HepG2 (cell line): ENCODE results near the gene KDM2B. TPM values are rescaled to one million over a fixed set of nuclear protein-coding genes. Genes with fewer than 3 reads are reported as not detected.

Experiments used
- ATAC-seq: fragments of 200-7000 bp; cut with Tn5 transposase; 3 replicates; pipeline ENCODE4 v1.9.1; 2020; ENCODE audit warnings: mild to moderate bottlenecking, moderate library complexity
- BruUV-seq: library from RNA; stranded (reverse); fragments of 400-500 nt; replicated peaks from 2 replicates; lab custom pipeline; 2021; lab: Mats Ljungman, UMichigan
- CTCF ChIA-PET: fragments of 300-600 bp; formaldehyde crosslinking; extraction: SDS; loops from one replicate; lab custom pipeline; 2021; ENCODE audit warnings: low total read pairs, inconsistent platforms, low intra/inter-chr PET ratio; lab: Yijun Ruan, JAX
- POLR2A ChIA-PET: fragments of 350-600 bp; sonication (Branson Sonifier 250); formaldehyde crosslinking; loops from one replicate; lab custom pipeline; 2020; ENCODE audit warnings: antibody characterized with exemption, inconsistent platforms; lab: Yijun Ruan, JAX
- DNase-seq: peaks from one replicate; pipeline ENCODE4 v3.0.0-alpha.2; 2015; ENCODE audit warnings: low spot score
- FAIRE-seq: peaks from 3 replicates; lab custom pipeline; 2011; peaks lifted over from hg19 to GRCh38; lab: Jason Lieb, UNC
- H2AFZ ChIP-seq: one replicate; pipeline ENCODE4 v1.6.1; 2011; ENCODE audit warnings: low read length, inconsistent platforms
- H3K27ac ChIP-seq: fragments of 300-600 bp; 3 replicates; pipeline ENCODE4 v1.8.0; 2011; ENCODE audit warnings: mixed run types, mild to moderate bottlenecking, mixed read lengths, low read length, inconsistent platforms; ENCODE audit not compliant: insufficient read depth; ENCODE audit errors: extremely low read length
- H3K27me3 ChIP-seq, 2 experiments: fragments of 200-600 bp in 1 of 2; 2 replicates in 1 of 2; 3 replicates in 1 of 2; pipeline versions ENCODE4 v1.6.0 to v1.8.0; 2011; ENCODE audit warnings: low read length in 2 of 2, mild to moderate bottlenecking in 2 of 2, moderate library complexity in 2 of 2, inconsistent platforms in 1 of 2; ENCODE audit not compliant: insufficient read depth in 2 of 2, control insufficient read depth in 1 of 2
- H3K36me3 ChIP-seq, 2 experiments: fragments of 200-600 bp in 1 of 2; replicated peaks in 1 of 2; 2 replicates in 1 of 2; 3 replicates in 1 of 2; pipeline versions ENCODE4 v1.5.1 to v1.8.0; 2011; ENCODE audit warnings: low read length in 2 of 2, inconsistent platforms in 1 of 2; ENCODE audit not compliant: insufficient read depth in 2 of 2, control insufficient read depth in 1 of 2
- H3K4me1 ChIP-seq: 2 replicates; pipeline ENCODE4 v1.5.1; 2012; ENCODE audit warnings: low read length, inconsistent platforms; ENCODE audit not compliant: insufficient read depth
- H3K4me2 ChIP-seq: 2 replicates; pipeline ENCODE4 v1.6.0; 2011; ENCODE audit warnings: low read depth, low read length, inconsistent platforms
- H3K4me3 ChIP-seq, 3 experiments: fragments of 200-600 bp in 1 of 3; sonication (generic), shearing (Covaris generic) in 1 of 3; replicated peaks in 1 of 3; 2 replicates each; pipeline ENCODE4 v1.5.1; 2011 to 2016; ENCODE audit warnings: low read length in 3 of 3, inconsistent platforms in 2 of 3, low read depth in 2 of 3, mild to moderate bottlenecking in 2 of 3, control low read depth in 1 of 3, mixed read lengths in 1 of 3; ENCODE audit not compliant: insufficient read depth in 1 of 3
- H3K79me2 ChIP-seq: one replicate; pipeline ENCODE4 v1.6.1; 2011; ENCODE audit warnings: low read length, inconsistent platforms; ENCODE audit not compliant: insufficient read depth
- H3K9ac ChIP-seq: 2 replicates; pipeline ENCODE4 v1.6.0; 2011; ENCODE audit warnings: mild to moderate bottlenecking, low read depth, low read length, inconsistent platforms; ENCODE audit not compliant: insufficient read depth
- H3K9me3 ChIP-seq: 2 replicates; pipeline ENCODE4 v1.5.1; 2012; ENCODE audit warnings: mild to moderate bottlenecking, low read length
- H4K20me1 ChIP-seq: 2 replicates; pipeline ENCODE4 v1.6.0; 2011; ENCODE audit warnings: inconsistent platforms, mild to moderate bottlenecking, low read length, moderate library complexity; ENCODE audit not compliant: insufficient read depth
- BRCA1 ChIP-seq: sonication (generic); formaldehyde crosslinking; IDR thresholded peaks from 2 replicates; pipeline ENCODE4 v1.4.0; 2020; ENCODE audit warnings: missing genetic modification reagents
- HDAC6 ChIP-seq: fragments of 200-600 bp; sonication (generic); IDR thresholded peaks from 2 replicates; pipeline ENCODE4 v1.7.0; 2017; ENCODE audit warnings: mild to moderate bottlenecking, antibody characterized with exemption, low read length, low read depth
- NCOA1 ChIP-seq: sonication (generic); formaldehyde crosslinking; IDR thresholded peaks from 2 replicates; pipeline ENCODE4 v1.9.0; 2021; ENCODE audit warnings: missing genetic modification reagents
- NFKB2 ChIP-seq: sonication (generic); formaldehyde crosslinking; IDR thresholded peaks from 2 replicates; pipeline ENCODE4 v1.4.0; 2020; ENCODE audit warnings: missing genetic modification reagents, borderline replicate concordance
- SP1 ChIP-seq, 2 experiments: fragments of 450-650 bp in 1 of 2; sonication (generic) in 1 of 2; formaldehyde crosslinking in 1 of 2; IDR thresholded peaks; 2 replicates each; pipeline versions ENCODE4 v1.4.0 to v1.6.1; 2016 to 2020; ENCODE audit warnings: missing genetic modification reagents in 1 of 2
- WIZ ChIP-seq: sonication (generic); formaldehyde crosslinking; IDR thresholded peaks from 2 replicates; pipeline ENCODE4 v1.5.1; 2020; ENCODE audit warnings: mild to moderate bottlenecking, missing genetic modification reagents
- ZNF180 ChIP-seq: sonication (generic); formaldehyde crosslinking; IDR thresholded peaks from 2 replicates; pipeline ENCODE4 v1.4.0; 2020; ENCODE audit warnings: low read depth, missing genetic modification reagents, borderline replicate concordance
- ZNF235 ChIP-seq: sonication (generic); formaldehyde crosslinking; IDR thresholded peaks from 2 replicates; pipeline ENCODE4 v1.8.1; 2023; ENCODE audit warnings: mild to moderate bottlenecking, missing genetic modification reagents, borderline replicate concordance
- ZNF337 ChIP-seq: sonication (generic); formaldehyde crosslinking; IDR thresholded peaks from 2 replicates; pipeline ENCODE4 v1.5.1; 2020; ENCODE audit warnings: missing genetic modification reagents, low read depth, mild to moderate bottlenecking, borderline replicate concordance
- ZNF674 ChIP-seq: sonication (generic); formaldehyde crosslinking; IDR thresholded peaks from 2 replicates; pipeline ENCODE4 v1.5.0; 2020; ENCODE audit warnings: low read depth, mild to moderate bottlenecking, missing genetic modification reagents
- ZNF83 ChIP-seq: sonication (generic); formaldehyde crosslinking; IDR thresholded peaks from 2 replicates; pipeline ENCODE4 v1.4.0; 2020; ENCODE audit warnings: missing genetic modification reagents, mild to moderate bottlenecking, borderline replicate concordance
- ZSCAN30 ChIP-seq: sonication (generic); formaldehyde crosslinking; IDR thresholded peaks from 2 replicates; pipeline ENCODE4 v1.5.0; 2020; ENCODE audit warnings: mild to moderate bottlenecking, missing genetic modification reagents
- WGBS: methylation state at CpG from one replicate; pipeline ENCODE4 v1.1.6; 2017; ENCODE audit warnings: low lambda C conversion rate; 5-methylcytosine and 5-hydroxymethylcytosine counted together
- in situ Hi-C: cut with HindIII; loops from 2 replicates; pipeline ENCODE4 v1.10.0; 2017; ENCODE audit warnings: low pct_unique_long_range_greater_than_20kb; ENCODE audit not compliant: extremely low pct_ligation_motif_present
- intact Hi-C: fragments of 100-400 bp; cut with micrococcal nuclease; formaldehyde crosslinking; loops from one replicate; pipeline ENCODE4 v1.10.0; 2022; ENCODE audit not compliant: unreplicated experiment
- polyA plus RNA-seq, 8 experiments: library from polyadenylated mRNA; depleted of rRNA in 3 of 8; stranded (reverse) in 7 of 8; unstranded in 1 of 8; fragments of >200 nt; fragmentation: Illumina TruSeq in 4 of 8; extraction: Trizol in 4 of 8; gene quantifications; 2 replicates each; pipeline versions ENCODE4 v1.2.1 to v1.2.3, GENCODE V29; 2011 to 2016; ENCODE audit warnings: low read depth in 4 of 8, missing spikeins in 1 of 8, mixed read lengths in 1 of 8; ENCODE audit not compliant: insufficient read depth in 1 of 8
- total RNA-seq, 5 experiments: library from RNA; depleted of rRNA; stranded (reverse); fragments of >200 nt; fragmentation: Illumina TruSeq; extraction: Trizol; gene quantifications; 2 replicates each; pipeline ENCODE4 v1.2.3, GENCODE V29; 2016; ENCODE audit warnings: low read depth in 1 of 5
- TF ChIP-seq, protein P1 (sequence below): sonication (generic); formaldehyde crosslinking; IDR thresholded peaks from 2 replicates; pipeline ENCODE4 v1.4.0; 2020; ENCODE audit warnings: missing genetic modification reagents
- TF ChIP-seq, protein P2 (sequence below): sonication (generic); formaldehyde crosslinking; IDR thresholded peaks from 2 replicates; pipeline ENCODE4 v1.5.1; 2020; ENCODE audit warnings: mild to moderate bottlenecking, missing genetic modification reagents
- TF ChIP-seq, protein P3 (sequence below): sonication (generic); formaldehyde crosslinking; conservative IDR thresholded peaks from 2 replicates; pipeline ENCODE4 v1.8.0; 2022; ENCODE audit warnings: missing genetic modification reagents

KDM2B gene
- total and polyA plus RNA-seq, 2 of the 13 experiments (the other 11 are each of a cell fraction or from before 2014, with no cell fraction given): 17.5 to 26.1 TPM

DNA sequence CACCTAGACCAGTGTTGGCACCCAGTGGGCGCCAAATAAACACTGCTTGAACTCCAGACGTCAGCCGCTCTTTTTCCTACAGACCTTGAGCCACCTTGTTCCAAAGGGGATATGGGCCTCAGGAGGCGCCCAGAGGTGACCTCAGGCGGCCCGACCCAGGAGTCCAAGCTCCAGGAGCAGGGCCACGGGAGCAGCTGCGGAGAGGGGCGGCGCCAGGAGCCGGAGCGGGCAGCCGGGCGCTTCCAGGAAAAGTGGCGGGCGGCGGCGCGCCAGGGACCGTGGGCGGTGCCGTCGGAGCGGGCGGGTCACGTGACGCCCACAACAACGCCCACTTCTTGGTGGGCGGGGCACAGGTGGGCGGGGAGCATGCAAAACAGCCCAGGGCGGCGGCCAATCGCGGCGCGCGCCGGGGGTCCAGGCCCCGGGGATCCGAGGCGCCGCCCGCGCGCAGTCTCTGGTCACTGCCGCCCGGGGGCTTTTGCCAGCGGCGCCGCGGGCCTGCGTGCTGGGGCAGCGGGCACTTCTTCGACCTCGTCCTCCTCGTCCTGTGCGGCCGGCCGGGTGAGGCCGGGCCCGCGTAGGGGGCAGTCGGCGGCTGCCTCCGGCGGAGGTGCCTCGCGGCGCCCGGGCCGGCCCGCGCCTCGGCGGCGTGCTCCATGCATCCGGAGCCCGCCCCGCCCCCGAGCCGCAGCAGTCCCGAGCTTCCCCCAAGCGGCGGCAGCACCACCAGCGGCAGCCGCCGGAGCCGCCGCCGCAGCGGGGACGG is 45.4 kb upstream of the KDM2B start, which contains the start of gene ORAI1:
Gene ORAI1 (plus strand): TSS at position 444 of the 766 bp plus-strand sequence.
- H4K20me1 ChIP-seq: no peaks in the 10 kb centered on the region; the same call in 1 of the 2 replicates
- H3K9me3 ChIP-seq: no peaks in the 10 kb centered on the region
- H3K4me2 ChIP-seq: peak within 1 kb of the TSS; percentile 91
- peaks cover 59% of the 10 kb centered on the region for H3K4me1 ChIP-seq
- H3K79me2 ChIP-seq: peaks cover 9% of the 10 kb centered on the region
- ATAC-seq (peak; percentile 80), FAIRE-seq (no peak), DNase-seq (peak; percentile 81)
- H3K27me3 ChIP-seq: no peaks in the 10 kb centered on the region
- H2AFZ ChIP-seq: no peak within 1 kb of the TSS
- ChIA-PET CTCF (no interaction called here), POLR2A (interaction anchor here (0.7 to 2.5 kb wide), 14 partner anchors 9 to 274 kb away, joined by 3 to 14 read pairs (median 6); partner anchors contain the start of genes ANAPC5 and KDM2B)
- WGBS: 3% methylated on average over 12 of the region's 92 CpGs
- no TSS peak for BruUV-seq
- in situ Hi-C loops: loop anchor here (5.0 kb wide), 1 partner anchor 74 kb away; no protein-coding TSS in a partner anchor
- H3K36me3 ChIP-seq: no peaks in the 10 kb centered on the region
- peak within 1 kb of the TSS; percentile 82 for H3K27ac ChIP-seq
- intact Hi-C loops: loop anchor here (2.0 kb wide), 1 partner anchor 45 kb away; the partner anchor contains the start of gene KDM2B
- peak within 1 kb of the TSS; percentile 62 to 78 (median 70) for H3K4me3 ChIP-seq
- peak within 1 kb of the TSS; percentile 80 for H3K9ac ChIP-seq
- TF ChIP-seq ZNF337 (CRISPR knock-in tag): no peak
- no peak for TF ChIP-seq ZNF83 (CRISPR knock-in tag)
- TF ChIP-seq SP1 (IDR thresholded peaks at IDR 0.05): no peak
- TF ChIP-seq SP1 (CRISPR knock-in tag; IDR thresholded peaks at IDR 0.05): peak; percentile 96
- TF ChIP-seq NFKB2: peak; percentile 92; the same call in 1 of the 2 replicates
- TF ChIP-seq HDAC6: no peak
- TF ChIP-seq, protein P1, sequence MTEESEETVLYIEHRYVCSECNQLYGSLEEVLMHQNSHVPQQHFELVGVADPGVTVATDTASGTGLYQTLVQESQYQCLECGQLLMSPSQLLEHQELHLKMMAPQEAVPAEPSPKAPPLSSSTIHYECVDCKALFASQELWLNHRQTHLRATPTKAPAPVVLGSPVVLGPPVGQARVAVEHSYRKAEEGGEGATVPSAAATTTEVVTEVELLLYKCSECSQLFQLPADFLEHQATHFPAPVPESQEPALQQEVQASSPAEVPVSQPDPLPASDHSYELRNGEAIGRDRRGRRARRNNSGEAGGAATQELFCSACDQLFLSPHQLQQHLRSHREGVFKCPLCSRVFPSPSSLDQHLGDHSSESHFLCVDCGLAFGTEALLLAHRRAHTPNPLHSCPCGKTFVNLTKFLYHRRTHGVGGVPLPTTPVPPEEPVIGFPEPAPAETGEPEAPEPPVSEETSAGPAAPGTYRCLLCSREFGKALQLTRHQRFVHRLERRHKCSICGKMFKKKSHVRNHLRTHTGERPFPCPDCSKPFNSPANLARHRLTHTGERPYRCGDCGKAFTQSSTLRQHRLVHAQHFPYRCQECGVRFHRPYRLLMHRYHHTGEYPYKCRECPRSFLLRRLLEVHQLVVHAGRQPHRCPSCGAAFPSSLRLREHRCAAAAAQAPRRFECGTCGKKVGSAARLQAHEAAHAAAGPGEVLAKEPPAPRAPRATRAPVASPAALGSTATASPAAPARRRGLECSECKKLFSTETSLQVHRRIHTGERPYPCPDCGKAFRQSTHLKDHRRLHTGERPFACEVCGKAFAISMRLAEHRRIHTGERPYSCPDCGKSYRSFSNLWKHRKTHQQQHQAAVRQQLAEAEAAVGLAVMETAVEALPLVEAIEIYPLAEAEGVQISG: peak; percentile 58
- TF ChIP-seq, protein P2, sequence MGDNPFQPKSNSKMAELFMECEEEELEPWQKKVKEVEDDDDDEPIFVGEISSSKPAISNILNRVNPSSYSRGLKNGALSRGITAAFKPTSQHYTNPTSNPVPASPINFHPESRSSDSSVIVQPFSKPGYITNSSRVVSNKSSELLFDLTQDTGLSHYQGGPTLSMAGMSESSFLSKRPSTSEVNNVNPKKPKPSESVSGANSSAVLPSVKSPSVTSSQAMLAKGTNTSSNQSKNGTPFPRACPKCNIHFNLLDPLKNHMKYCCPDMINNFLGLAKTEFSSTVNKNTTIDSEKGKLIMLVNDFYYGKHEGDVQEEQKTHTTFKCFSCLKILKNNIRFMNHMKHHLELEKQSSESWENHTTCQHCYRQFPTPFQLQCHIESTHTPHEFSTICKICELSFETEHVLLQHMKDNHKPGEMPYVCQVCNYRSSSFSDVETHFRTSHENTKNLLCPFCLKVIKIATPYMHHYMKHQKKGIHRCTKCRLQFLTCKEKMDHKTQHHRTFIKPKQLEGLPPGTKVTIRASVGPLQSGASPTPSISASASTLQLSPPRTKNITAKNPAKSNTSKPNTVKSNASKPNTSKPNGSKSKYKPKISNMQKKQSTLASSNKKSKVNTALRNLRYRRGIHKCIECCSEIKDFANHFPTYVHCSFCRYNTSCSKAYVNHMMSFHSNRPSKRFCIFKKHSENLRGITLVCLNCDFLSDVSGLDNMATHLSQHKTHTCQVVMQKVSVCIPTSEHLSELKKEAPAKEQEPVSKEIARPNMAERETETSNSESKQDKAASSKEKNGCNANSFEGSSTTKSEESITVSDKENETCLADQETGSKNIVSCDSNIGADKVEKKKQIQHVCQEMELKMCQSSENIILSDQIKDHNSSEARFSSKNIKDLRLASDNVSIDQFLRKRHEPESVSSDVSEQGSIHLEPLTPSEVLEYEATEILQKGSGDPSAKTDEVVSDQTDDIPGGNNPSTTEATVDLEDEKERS (CRISPR knock-in tag): no peak
- TF ChIP-seq ZNF674 (CRISPR knock-in tag): no peak
- no peak for TF ChIP-seq BRCA1 (CRISPR knock-in tag)
- no peak for TF ChIP-seq ZSCAN30 (CRISPR knock-in tag)
- TF ChIP-seq WIZ (CRISPR knock-in tag): 0 out of 2 replicates have a peak, but pooled peaks have one; percentile 37
- no peak for TF ChIP-seq ZNF180 (CRISPR knock-in tag)
- TF ChIP-seq, protein P3, sequence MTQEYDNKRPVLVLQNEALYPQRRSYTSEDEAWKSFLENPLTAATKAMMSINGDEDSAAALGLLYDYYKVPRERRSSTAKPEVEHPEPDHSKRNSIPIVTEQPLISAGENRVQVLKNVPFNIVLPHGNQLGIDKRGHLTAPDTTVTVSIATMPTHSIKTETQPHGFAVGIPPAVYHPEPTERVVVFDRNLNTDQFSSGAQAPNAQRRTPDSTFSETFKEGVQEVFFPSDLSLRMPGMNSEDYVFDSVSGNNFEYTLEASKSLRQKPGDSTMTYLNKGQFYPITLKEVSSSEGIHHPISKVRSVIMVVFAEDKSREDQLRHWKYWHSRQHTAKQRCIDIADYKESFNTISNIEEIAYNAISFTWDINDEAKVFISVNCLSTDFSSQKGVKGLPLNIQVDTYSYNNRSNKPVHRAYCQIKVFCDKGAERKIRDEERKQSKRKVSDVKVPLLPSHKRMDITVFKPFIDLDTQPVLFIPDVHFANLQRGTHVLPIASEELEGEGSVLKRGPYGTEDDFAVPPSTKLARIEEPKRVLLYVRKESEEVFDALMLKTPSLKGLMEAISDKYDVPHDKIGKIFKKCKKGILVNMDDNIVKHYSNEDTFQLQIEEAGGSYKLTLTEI (CRISPR knock-in tag): no peak
- TF ChIP-seq ZNF235 (CRISPR knock-in tag): no peak
- TF ChIP-seq NCOA1 (CRISPR knock-in tag): no peak
